VCaP (cell line): ENCODE data around the gene LDLR.
A peak's percentile ranks its signal among the peaks of the same experiment; 100 is the strongest.
"Not testable (repeated sequence)": the region's sequence is repeated elsewhere in the genome, so short reads cannot be mapped to it uniquely, and the experiment has no call there.

Source experiments
- H3K27ac ChIP-seq: fragments of 450-650 bp; 2 replicates; pipeline ENCODE4 v1.5.1; 2017
- CTCF ChIP-seq: fragments of 450-650 bp; conservative IDR thresholded peaks from 2 replicates; pipeline ENCODE4 v1.5.1; 2017; ENCODE audit warnings: mild to moderate bottlenecking, moderate library complexity

Gene LDLR

DNA sequence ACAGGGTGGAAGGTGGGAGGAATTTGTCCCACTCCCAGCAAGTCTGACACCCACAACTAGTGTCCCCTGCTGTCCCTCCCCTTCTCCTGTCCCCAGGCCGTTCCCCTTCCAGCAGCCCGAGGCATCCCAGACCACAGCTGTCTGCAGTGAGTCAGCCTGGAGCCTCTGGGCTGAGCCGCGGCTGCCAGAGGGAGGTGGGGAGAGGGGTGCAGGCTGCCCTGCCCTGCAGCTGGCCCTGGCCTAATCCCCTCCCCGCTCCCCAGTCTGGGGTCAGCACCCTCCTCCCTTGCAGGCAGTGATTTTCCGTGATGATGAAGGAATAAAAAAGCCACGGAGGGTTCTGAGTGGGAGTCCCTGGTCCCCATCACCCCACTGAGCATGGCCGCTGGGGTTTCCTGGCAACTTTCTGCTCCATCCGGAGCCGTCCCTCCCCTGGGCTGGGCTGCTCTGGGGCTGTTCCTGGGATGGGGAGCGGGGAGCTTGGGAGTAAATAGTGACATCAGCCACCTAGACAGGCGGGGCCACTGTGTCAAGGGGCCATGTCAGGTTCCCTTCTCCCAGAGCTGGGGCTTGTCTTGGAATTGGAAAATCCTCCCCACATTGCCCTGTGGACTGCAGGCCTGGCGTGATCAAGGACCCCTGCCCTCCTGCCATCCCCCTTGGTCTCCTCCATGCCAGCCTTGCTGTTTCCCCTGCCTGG is 49.5 kb downstream of the LDLR start:
- no peak for TF ChIP-seq CTCF
- H3K27ac ChIP-seq: peak overlapping the region; percentile 62; the same call in 1 of the 2 replicates

DNA sequence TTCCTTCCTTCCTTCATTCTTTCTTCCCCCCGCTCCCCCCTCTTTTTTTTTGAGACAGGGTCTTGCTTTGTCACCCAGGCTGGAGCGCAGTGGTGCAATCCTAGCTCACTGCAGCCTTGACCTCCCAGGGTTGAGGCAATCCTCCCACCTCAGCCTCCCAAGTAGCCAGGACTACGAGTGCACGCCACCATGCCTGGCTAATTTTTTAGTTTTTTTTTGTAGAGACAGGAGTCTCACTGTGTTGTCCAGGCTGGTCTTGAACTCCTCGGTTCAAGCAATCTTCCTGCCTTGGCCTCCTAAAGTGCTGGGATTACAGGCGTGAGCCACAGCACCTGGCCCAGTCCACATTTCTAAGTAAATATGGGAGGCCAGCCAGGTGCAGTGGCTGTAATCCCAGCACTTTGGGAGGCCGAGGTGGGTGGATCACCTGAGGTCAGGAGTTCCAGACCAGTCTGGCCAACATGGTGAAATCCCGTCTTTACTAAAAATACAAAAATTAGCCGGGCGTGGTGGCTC is 50.8 kb downstream of the LDLR start:
- H3K27ac ChIP-seq: not testable (repeated sequence)

DNA sequence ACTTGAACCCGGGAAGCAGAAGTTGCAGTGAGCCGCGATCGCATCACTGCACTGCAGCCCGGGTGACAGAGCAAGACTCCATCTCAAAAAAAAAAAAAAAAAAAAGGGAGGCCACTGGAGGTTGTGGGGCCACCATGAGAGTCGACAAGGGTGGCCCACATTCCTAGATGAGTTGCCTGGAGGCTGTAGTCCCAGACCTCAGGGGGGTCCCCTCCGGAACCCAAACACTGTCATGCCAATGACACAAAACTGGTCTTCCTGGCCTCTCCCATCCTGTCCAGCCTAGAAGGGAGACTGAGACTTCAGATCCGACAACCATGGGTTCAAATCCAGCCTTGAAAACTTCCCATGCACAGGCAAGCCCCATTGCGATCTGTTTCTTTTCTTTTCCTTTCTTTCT is 51.6 kb downstream of the LDLR start:
- TF ChIP-seq CTCF: no peak
- no peak overlapping the region for H3K27ac ChIP-seq

DNA sequence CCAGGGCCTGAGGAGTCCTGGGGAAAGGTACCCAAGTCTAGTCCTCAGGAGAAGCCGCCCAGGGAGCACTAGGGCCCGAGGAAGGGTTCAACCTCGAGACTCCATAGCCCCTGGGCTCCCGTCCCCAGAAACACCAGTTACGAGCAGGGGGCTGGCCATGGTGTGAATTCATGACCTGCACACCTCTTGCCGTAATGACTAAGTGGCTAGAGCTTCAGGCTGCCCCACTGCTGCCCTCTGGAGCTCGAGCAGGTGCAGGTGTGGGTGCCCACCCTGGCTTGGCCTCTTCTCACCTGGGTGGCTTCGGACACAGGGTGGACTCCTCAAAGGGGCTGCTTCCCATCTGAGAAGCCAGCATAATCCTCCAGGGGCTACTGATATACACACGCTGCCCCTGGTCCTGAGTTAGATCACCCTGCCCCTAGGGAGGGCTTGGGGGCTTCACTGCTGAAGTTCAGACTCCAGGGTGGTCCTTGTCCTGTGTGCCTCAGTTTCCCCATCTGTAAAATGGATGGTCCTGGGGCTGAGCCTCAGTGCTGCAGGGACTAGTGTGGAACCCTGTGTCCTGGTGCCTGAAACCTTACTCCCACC is 52.8 kb downstream of the LDLR start:
- TF ChIP-seq CTCF: no peak
- peak overlapping the region; percentile 43; the same call in 1 of the 2 replicates for H3K27ac ChIP-seq

DNA sequence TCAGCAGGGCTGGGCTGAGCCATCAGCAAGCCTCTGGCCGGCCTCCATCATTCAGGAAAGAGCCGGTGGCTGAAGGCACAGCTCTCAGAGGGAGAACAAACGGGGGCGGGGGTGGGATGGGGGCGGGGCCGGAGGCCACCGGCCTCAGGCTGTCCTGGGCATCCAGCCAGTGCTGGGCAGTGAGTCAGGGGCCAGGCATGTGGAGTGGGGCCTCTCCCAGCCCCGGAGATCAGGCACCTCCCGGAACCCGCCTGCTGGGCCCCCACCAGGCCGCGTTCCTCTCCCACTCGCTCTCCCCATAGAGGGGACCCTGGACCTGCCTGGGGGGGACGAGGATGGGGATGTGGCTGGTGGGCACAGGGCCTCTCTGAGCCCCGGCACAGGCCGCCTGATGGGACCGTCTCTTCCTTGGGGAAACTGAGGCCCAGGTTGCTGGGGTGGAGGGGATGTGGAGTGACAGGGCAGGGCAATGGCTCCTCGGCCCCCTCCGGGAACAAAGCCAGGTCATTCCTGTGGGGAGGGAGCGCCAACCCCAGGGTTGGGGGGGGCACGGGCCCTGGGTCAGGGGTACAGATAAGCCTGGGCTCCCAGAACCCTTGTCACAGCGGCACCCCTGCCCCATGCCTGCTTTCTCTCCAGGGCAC is 53.4 kb downstream of the LDLR start:
- no peak for TF ChIP-seq CTCF

DNA sequence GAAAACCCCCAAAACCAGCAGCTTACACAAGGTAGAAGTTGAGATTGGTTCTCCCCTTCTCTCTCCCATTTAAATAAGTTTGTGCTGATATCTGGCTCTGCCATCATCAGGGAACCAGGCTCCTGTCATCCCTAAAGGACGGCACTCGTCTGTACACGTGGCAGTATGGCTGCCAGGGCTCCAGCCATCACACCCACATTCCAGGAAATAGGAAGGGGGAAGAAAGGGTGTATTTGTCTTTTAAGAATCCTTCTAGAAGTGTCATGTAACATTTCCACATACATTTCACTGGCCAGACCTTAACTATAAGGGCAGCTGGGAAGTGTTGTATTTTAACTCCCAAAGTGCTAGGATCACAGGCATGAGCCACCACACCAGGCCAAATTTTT is 56.3 kb downstream of the LDLR start:
- TF ChIP-seq CTCF: no peak
- H3K27ac ChIP-seq: no peak overlapping the region

More for the DNA sequence above, 53.4 kb downstream of the LDLR start:
- H3K27ac ChIP-seq: peak overlapping the region; percentile 43

GRCh38 chr19:11148001-11148400 is 58.7 kb downstream of the LDLR start:
- TF ChIP-seq CTCF: no peak
- H3K27ac ChIP-seq: no peak overlapping the region
